ENCODE data around the gene ARL14EPL. TPM values are rescaled to one million over a fixed set of nuclear protein-coding genes. Genes with fewer than 3 reads are reported as not detected.
A peak's percentile ranks its signal among the peaks of the same experiment; 100 is the strongest.
"Not testable (repeated sequence)": the region's sequence is repeated elsewhere in the genome, so short reads cannot be mapped to it uniquely, and the experiment has no call there.

ARL14EPL gene
- total RNA-seq, 6 donors from 2014 or later = not detected

- Histone ChIP-seq H3K9me3 (no peaks in the 10 kb centered on the region), H3K4me3 (peak overlapping the region in 3 of 4 donors; percentile 85 to 97 (median 91)), H3K4me1 (peaks cover 4 to 19% (median 12%) of the 10 kb centered on the region in 4 donors), H3K27me3 (no peaks in the 10 kb centered on the region), H3K36me3 (peaks cover 0 to 12% (median 0%) of the 10 kb centered on the region in 4 donors), H3K27ac (peak overlapping the region; percentile 94 to 98 (median 96))
- 23% methylated on average over 8 to 11 of the region's 11 CpGs for WGBS, 2 donors
- DNase-seq (peak; percentile 28 to 43), ATAC-seq (ENCODE audit: low FRiP score in 2 of 2) (peak; percentile 65 to 69)
- TF ChIP-seq, protein P1, sequence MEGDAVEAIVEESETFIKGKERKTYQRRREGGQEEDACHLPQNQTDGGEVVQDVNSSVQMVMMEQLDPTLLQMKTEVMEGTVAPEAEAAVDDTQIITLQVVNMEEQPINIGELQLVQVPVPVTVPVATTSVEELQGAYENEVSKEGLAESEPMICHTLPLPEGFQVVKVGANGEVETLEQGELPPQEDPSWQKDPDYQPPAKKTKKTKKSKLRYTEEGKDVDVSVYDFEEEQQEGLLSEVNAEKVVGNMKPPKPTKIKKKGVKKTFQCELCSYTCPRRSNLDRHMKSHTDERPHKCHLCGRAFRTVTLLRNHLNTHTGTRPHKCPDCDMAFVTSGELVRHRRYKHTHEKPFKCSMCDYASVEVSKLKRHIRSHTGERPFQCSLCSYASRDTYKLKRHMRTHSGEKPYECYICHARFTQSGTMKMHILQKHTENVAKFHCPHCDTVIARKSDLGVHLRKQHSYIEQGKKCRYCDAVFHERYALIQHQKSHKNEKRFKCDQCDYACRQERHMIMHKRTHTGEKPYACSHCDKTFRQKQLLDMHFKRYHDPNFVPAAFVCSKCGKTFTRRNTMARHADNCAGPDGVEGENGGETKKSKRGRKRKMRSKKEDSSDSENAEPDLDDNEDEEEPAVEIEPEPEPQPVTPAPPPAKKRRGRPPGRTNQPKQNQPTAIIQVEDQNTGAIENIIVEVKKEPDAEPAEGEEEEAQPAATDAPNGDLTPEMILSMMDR (IDR thresholded peaks at IDR 0.05) = no peak
- no peak for TF ChIP-seq POLR2A (IDR thresholded peaks at IDR 0.05)
- TF ChIP-seq EP300 (IDR thresholded peaks at IDR 0.05) = no peak
- TF ChIP-seq POLR2AphosphoS5 (IDR thresholded peaks at IDR 0.05) = no peak
These were observed 52.0 kb downstream of the ARL14EPL start for GRCh38 chr5:116084287-116084691.

GRCh38 chr5:116084871-116085715, 52.8 kb downstream of the ARL14EPL start, which contains the start of gene COMMD10:
Gene COMMD10, plus strand, starts transcription at chr5:116085025.
- DNase-seq = peak; percentile 86 to 96
- H3K36me3 ChIP-seq = peaks cover 0 to 15% (median 0%) of the 10 kb centered on the region in 4 donors
- peak within 1 kb of the TSS; percentile 94 to 98 (median 96) for H3K27ac ChIP-seq
- WGBS, 2 donors = 0% methylated on average over 8 to 29 of the region's 65 CpGs
- ATAC-seq (ENCODE audit: low FRiP score in 2 of 2) = peak; percentile 92 to 96
- peak in 2 of 4 donors; percentile 64 to 76 for TF ChIP-seq POLR2A (IDR thresholded peaks at IDR 0.05)
- TF ChIP-seq, protein P1 (IDR thresholded peaks at IDR 0.05) = no peak
- peak; percentile 34 to 64 for TF ChIP-seq POLR2AphosphoS5 (IDR thresholded peaks at IDR 0.05)
- peak within 1 kb of the TSS; percentile 85 to 97 (median 91) for H3K4me3 ChIP-seq
- peaks cover 4 to 19% (median 12%) of the 10 kb centered on the region in 4 donors for H3K4me1 ChIP-seq
- H3K9me3 ChIP-seq = no peaks in the 10 kb centered on the region
- no peaks in the 10 kb centered on the region for H3K27me3 ChIP-seq

DNA sequence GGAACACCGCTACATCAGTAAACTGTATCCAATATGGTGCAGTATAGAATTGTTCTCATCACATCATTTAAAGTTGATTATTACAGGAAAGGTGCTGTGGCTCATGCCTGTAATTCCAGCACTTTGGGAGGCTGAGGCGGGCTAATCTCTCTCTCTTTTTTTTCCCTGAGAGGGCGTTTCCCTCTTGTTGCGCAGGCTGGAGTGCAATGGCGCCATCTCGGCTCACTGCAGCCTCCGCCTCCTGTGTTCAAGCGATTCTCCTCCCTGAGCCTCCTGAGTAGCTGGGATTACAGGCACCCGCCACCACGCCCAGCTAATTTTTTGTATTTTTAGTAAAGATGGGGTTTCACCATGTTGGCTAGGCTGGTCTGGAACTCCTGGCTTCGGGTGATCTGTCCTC, 54.0 kb downstream of the ARL14EPL start:
- DNase-seq = peak in 1 of 2 donors; percentile 10
- Histone ChIP-seq H3K4me1 (peaks cover 4 to 19% (median 12%) of the 10 kb centered on the region in 4 donors), H3K36me3 (peaks cover 0 to 22% (median 0%) of the 10 kb centered on the region in 4 donors), H3K4me3 (peak overlapping the region in 1 of 4 donors; percentile 85)
- H3K27ac ChIP-seq; H3K27me3 ChIP-seq; ATAC-seq (ENCODE audit: low FRiP score in 2 of 2); H3K9me3 ChIP-seq: not testable (repeated sequence)
- WGBS, 2 donors = 96 to 97% methylated on average over 11 of the region's 11 CpGs

- H3K27ac ChIP-seq = no peak overlapping the region
- H3K27me3 ChIP-seq = no peaks in the 10 kb centered on the region
- no peaks in the 10 kb centered on the region for H3K9me3 ChIP-seq
- H3K36me3 ChIP-seq = peaks cover 4 to 40% (median 8%) of the 10 kb centered on the region in 4 donors
- no peak overlapping the region for H3K4me3 ChIP-seq
- TF ChIP-seq, protein P1 (IDR thresholded peaks at IDR 0.05) = no peak
- TF ChIP-seq EP300 (IDR thresholded peaks at IDR 0.05) = no peak
- no peak for TF ChIP-seq POLR2A (IDR thresholded peaks at IDR 0.05)
- no peak for TF ChIP-seq POLR2AphosphoS5 (IDR thresholded peaks at IDR 0.05)
- peaks cover 4 to 19% (median 12%) of the 10 kb centered on the region in 4 donors for H3K4me1 ChIP-seq
- ATAC-seq (ENCODE audit: low FRiP score in 2 of 2) (no peak), DNase-seq (no peak)
These were observed 55.8 kb downstream of the ARL14EPL start for GRCh38 chr5:116088062-116088461.

DNA sequence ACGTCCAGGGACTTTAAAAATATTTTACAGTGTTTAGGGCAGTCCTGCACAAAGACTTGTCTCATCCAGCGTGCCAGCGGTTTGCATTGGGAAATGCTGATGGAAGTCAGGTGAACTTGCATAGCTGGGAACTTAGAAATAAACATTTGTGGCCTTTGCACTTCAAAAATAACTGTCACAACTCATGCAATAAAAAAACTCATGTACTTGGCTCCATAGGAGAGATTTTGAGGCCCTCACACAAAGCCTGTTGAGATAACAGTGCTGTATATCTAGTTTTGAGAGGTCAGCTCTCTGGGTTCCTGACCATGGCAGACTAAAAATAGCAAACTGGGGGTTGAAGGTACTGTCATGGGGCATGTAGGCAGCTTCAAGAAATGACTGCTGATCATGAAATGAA, 58.0 kb downstream of the ARL14EPL start:
- Histone ChIP-seq H3K4me3 (no peak overlapping the region), H3K9me3 (no peaks in the 10 kb centered on the region), H3K4me1 (peaks cover 4 to 11% (median 6%) of the 10 kb centered on the region in 4 donors), H3K27ac (no peak overlapping the region), H3K27me3 (no peaks in the 10 kb centered on the region), H3K36me3 (peaks cover 7 to 61% (median 23%) of the 10 kb centered on the region in 4 donors)
- 87 to 93% methylated on average over 3 of the region's 3 CpGs for WGBS, 2 donors
- DNase-seq = no peak
- TF ChIP-seq POLR2AphosphoS5 (IDR thresholded peaks at IDR 0.05) (no peak), EP300 (IDR thresholded peaks at IDR 0.05) (no peak), POLR2A (IDR thresholded peaks at IDR 0.05) (no peak)
- TF ChIP-seq, protein P1 (IDR thresholded peaks at IDR 0.05) = no peak
- ATAC-seq (ENCODE audit: low FRiP score in 2 of 2) = no peak

All from upper lobe of left lung (tissue), 6 donors.